NCI-H748 (cell line): ENCODE data around the gene NT5C3A.
A peak's percentile ranks its signal among the peaks of the same experiment; 100 is the strongest.
"Not testable (repeated sequence)": the region's sequence is repeated elsewhere in the genome, so short reads cannot be mapped to it uniquely, and the experiment has no call there.

Experiments used
- DNase-seq: peaks from one replicate; lab custom pipeline; 2025; ENCODE audit not compliant: unreplicated experiment; lab: John Stamatoyannopoulos, UW

NT5C3A gene

DNA sequence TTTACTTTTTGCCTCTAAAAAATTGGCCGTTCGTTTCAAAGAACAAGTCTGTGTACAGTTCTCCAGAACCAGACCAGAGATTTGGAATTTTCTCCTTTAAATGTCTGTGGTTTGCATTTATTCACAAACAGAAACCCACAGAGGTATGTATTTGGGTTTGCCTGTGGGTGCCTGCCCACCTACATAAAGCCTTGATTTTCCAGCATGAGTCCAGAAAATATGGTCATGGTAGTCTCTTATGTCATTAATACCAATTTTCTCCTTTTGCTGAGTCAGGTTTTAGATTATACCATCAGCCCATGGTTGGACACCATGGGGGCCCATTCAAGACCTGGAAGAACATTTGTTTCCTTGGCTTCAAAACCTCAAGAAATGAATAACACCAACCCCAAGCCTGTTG is 82.7 kb downstream of the NT5C3A start:
- DNase-seq = not testable (repeated sequence)

GRCh38 chr7:32979246-32979645 is 83.3 kb downstream of the NT5C3A start:
- not testable (repeated sequence) for DNase-seq

GRCh38 chr7:32977159-32977558 is 85.4 kb downstream of the NT5C3A start:
- peak; percentile 15 for DNase-seq

DNA sequence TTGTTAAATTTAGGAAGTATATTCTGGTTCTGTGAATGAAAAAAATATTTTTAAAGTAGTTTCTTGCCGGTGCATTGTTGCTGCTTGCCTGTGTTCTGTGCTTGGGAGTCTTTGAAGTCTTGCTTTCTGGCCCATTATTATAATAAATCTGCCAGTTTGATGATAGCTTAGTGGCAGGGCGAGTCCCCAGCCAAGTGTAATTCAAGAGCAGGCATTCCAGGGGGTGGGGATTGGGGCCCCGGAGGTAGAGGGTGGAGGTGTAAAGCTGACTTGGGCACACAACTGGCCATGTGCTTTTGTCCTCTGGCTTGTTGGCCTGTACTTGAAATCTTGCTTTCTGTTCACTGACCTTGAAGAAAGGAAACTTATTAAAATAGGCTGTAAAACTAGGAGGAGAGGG is 90.6 kb downstream of the NT5C3A start:
- DNase-seq = not testable (repeated sequence)

DNA sequence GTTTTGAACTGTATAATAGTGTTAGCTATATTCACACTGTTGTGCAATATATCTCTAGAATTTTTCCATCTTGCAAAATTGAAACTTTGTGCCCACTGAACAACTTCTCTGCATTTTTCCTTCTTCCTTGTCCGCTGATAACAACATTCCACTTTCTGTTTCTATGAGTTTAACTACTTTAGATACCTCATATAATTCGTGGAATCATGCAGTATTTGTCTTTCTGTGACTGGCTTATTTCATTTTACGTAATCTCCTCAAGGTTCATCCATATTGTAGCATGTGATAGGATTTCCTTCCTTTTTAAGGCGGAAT is 95.4 kb downstream of the NT5C3A start:
- DNase-seq = not testable (repeated sequence)

DNA sequence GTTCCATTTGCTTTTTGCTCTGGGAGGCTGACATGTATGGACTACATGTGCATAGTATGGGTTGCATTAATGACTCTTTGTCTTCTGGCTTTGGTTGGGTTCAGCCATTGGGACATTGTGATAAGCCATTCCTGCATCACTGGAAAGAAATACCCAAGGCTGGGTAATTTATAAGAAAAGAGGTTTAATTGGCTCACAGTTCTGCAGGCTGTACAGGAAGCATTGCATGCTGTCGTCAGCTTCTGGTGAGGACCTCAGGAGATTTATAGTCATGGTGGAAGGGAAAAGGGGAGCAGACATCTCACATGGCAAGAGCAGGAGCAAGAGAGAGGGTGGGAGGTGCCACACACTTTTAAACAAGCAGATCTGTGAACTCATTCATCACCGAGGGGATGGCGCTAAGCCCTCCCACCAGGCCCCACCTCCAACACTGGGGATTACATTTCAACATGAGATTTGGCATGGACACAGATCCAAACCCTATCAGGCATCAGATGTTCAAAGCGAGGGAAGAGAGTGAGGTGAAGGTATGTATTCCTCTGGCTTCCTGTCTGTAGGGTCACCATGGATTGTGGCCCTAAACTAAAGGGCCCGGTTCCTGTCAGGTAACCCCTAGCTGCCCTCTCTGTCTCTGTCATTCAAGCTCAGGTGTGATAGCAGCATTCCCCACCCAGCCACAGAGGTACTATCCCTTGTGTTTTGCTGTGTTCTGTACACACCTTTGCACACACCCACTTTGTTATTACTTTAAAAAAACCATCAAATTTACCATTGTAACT is 95.9 kb downstream of the NT5C3A start:
- not testable (repeated sequence) for DNase-seq

- peak; percentile 49 for DNase-seq
Measured at GRCh38 chr7:32964461-32965159, 98.0 kb downstream of the NT5C3A start.
